ENCODE data around the gene CCDC57. TPM values are rescaled to one million over a fixed set of nuclear protein-coding genes. Genes with fewer than 3 reads are reported as not detected.
"Not testable (repeated sequence)": the region's sequence is repeated elsewhere in the genome, so short reads cannot be mapped to it uniquely, and the experiment has no call there.

Gene CCDC57
- total RNA-seq, 4 donors from 2014 or later, result 8.4 to 21.6 (median 16.4) TPM

DNA sequence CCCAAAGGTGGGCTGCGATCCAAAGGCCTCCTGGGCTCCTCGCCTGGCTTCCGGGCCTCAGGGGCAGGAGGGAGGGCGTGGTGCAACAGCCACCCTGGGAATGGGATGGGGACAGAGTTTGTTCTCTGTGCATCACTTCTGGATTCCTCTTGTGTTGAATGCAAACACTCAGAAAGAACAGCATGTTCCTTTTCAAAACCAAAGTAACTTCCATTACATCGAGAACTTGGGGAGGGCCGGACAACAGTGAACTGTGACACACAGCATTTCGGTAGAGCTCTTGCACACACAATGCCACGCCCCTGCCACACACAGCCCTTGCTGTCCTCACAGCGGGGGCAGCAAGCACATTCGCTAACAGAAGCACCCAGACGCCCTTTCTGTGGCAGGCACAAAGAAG lies 78.5 kb downstream of the CCDC57 start:
- 92% methylated on average over 11 of the region's 11 CpGs for WGBS
- TF ChIP-seq EP300 (IDR thresholded peaks at IDR 0.05), result no peak
- TF ChIP-seq, protein P1, sequence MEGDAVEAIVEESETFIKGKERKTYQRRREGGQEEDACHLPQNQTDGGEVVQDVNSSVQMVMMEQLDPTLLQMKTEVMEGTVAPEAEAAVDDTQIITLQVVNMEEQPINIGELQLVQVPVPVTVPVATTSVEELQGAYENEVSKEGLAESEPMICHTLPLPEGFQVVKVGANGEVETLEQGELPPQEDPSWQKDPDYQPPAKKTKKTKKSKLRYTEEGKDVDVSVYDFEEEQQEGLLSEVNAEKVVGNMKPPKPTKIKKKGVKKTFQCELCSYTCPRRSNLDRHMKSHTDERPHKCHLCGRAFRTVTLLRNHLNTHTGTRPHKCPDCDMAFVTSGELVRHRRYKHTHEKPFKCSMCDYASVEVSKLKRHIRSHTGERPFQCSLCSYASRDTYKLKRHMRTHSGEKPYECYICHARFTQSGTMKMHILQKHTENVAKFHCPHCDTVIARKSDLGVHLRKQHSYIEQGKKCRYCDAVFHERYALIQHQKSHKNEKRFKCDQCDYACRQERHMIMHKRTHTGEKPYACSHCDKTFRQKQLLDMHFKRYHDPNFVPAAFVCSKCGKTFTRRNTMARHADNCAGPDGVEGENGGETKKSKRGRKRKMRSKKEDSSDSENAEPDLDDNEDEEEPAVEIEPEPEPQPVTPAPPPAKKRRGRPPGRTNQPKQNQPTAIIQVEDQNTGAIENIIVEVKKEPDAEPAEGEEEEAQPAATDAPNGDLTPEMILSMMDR (IDR thresholded peaks at IDR 0.05), result no peak
- TF ChIP-seq POLR2A (IDR thresholded peaks at IDR 0.05; ENCODE audit: low read depth), result no peak
- TF ChIP-seq POLR2AphosphoS5 (IDR thresholded peaks at IDR 0.05), result no peak
- intact Hi-C loops (cut with DNase I), result no loop called here
- Histone ChIP-seq H3K4me1 (no peaks in the 10 kb centered on the region), H3K36me3 (peaks cover 0 to 7% (median 3%) of the 10 kb centered on the region in 4 donors), H3K4me3 (no peak overlapping the region), H3K27me3 (no peaks in the 10 kb centered on the region), H3K27ac (replicated peaks in 1 of 4) (no peak overlapping the region), H3K9me3 (no peaks in the 10 kb centered on the region)
- no peak for DNase-seq (ENCODE audit: extremely low spot score)

DNA sequence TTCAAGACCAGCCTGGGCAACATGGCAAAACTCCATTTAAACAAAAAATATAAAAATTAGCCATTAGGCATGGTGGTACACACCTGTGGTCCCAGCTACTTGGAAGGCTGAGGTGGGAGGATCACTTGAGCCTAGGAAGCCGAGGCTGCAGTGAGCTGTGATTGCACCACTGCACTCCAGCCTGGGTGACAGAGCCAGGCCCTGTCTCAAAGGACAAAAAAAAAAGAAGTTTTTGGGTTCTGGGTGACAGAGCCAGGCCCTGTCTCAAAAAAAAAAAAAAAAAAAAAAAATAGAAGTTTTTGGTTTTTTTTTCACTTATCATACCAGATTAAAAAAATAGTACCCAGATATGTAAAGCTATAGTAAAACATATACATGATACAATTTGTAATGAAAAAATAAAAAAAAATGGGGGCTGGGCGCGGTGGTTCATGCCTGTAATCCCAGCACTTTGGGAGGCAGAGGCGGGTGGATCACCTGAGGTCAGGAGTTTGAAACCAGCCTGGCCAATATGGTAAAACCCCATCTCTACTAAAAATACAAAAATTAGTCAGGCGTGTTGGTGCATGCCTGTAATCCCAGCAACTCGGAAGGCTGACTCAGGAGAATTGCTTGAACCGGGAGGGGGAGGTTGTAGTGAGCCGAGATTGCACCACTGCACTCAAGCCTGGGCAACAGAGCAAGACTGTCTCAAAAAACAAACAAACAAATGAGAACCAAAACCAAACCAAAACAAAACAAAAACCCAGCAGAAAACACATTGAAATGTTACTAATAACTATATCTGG lies 79.3 kb downstream of the CCDC57 start:
- H3K27me3 ChIP-seq; H3K4me3 ChIP-seq; H3K4me1 ChIP-seq; H3K9me3 ChIP-seq; H3K27ac ChIP-seq (replicated peaks in 1 of 4); DNase-seq (ENCODE audit: extremely low spot score); intact Hi-C loops (cut with DNase I); H3K36me3 ChIP-seq: not testable (repeated sequence)
- 89% methylated on average over 8 of the region's 8 CpGs for WGBS

DNA sequence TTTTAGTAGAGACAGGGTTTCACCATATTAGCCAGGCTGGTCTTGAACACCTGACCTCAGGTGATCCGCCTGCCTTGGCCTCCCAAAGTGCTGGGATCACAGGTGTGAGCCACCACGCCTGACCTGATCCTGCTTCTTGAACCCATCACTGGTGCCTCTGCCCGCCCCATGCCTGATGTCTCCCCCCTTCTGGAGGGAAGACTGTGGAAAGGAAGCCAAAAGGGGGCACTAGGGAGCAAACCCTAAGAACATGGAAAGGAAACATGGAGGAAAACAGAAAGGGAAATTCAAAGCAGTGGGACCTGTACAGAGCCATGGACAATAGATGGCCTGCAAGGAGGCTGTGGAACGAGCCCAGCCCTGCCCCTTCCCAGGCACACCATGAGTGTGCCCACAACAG lies 83.5 kb downstream of the CCDC57 start:
- WGBS, result 93% methylated on average over 4 of the region's 4 CpGs
- Histone ChIP-seq H3K9me3 (no peaks in the 10 kb centered on the region), H3K4me3 (no peak overlapping the region), H3K36me3 (peaks cover 4 to 34% (median 19%) of the 10 kb centered on the region in 4 donors), H3K27ac (replicated peaks in 1 of 4) (no peak overlapping the region), H3K4me1 (no peaks in the 10 kb centered on the region), H3K27me3 (no peaks in the 10 kb centered on the region)
- intact Hi-C loops (cut with DNase I), result no loop called here
- DNase-seq (ENCODE audit: extremely low spot score), result no peak
- TF ChIP-seq EP300 (IDR thresholded peaks at IDR 0.05) (no peak), POLR2AphosphoS5 (IDR thresholded peaks at IDR 0.05) (no peak), POLR2A (IDR thresholded peaks at IDR 0.05; ENCODE audit: low read depth) (no peak)
- TF ChIP-seq, protein P1 (IDR thresholded peaks at IDR 0.05), result no peak

DNA sequence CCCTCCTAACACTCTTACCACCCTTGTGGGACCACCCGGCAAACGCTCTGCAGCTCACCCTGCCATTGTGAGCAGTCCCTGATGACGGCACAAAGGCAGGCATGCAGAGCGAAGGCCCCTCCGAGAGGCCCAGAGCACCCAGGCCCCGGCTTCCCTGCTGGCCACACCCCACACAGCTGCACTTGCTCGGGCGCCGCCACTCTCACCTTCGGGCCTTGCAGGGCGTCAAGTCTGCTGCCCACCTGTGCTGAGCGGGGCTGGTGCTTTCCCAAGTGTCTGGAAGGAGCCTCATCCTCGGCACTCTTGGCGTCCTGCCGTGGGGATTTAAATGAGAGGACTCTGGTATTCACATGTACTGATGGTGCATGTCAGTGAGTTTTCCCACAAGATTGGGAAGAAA lies 84.4 kb downstream of the CCDC57 start:
- no peak for DNase-seq (ENCODE audit: extremely low spot score)
- 20% methylated on average over 1 of the region's 15 CpGs for WGBS
- intact Hi-C loops (cut with DNase I), result no loop called here
- H3K4me1 ChIP-seq, result no peaks in the 10 kb centered on the region
- TF ChIP-seq POLR2A (IDR thresholded peaks at IDR 0.05; ENCODE audit: low read depth), result no peak
- TF ChIP-seq POLR2AphosphoS5 (IDR thresholded peaks at IDR 0.05), result no peak
- TF ChIP-seq, protein P1 (IDR thresholded peaks at IDR 0.05), result no peak
- no peak for TF ChIP-seq EP300 (IDR thresholded peaks at IDR 0.05)
- H3K9me3 ChIP-seq, result no peaks in the 10 kb centered on the region
- H3K27ac ChIP-seq (replicated peaks in 1 of 4), result no peak overlapping the region
- peaks cover 4 to 36% (median 20%) of the 10 kb centered on the region in 4 donors for H3K36me3 ChIP-seq
- no peak overlapping the region for H3K4me3 ChIP-seq
- H3K27me3 ChIP-seq, result no peaks in the 10 kb centered on the region

DNA sequence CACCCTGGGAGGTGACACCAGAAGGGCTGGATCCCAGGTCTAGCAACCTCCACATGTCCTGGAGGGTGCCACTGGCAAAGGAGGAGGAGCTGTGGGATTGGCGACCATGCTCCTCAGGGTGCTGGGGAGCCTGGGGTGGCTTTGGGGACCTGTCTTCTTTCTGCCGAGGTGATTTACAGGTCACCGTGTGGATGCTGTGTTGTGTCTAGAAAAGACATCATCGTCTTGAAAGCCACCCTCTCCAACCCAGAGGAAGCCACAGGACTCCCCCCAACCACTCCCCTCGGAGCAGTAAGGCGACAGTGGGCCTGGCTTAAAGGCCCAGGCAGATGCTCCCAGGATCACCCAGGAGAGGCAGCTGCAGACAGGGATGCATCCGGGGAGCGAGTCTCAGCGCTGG lies 84.9 kb downstream of the CCDC57 start:
- TF ChIP-seq, protein P1 (IDR thresholded peaks at IDR 0.05), result no peak
- TF ChIP-seq POLR2A (IDR thresholded peaks at IDR 0.05; ENCODE audit: low read depth) (no peak), POLR2AphosphoS5 (IDR thresholded peaks at IDR 0.05) (no peak)
- H3K36me3 ChIP-seq, result peaks cover 4 to 37% (median 21%) of the 10 kb centered on the region in 4 donors
- intact Hi-C loops (cut with DNase I), result no loop called here
- H3K27me3 ChIP-seq, result no peaks in the 10 kb centered on the region
- WGBS, result 96% methylated on average over 4 of the region's 9 CpGs
- no peak overlapping the region for H3K27ac ChIP-seq (replicated peaks in 1 of 4)
- no peak for DNase-seq (ENCODE audit: extremely low spot score)
- no peaks in the 10 kb centered on the region for H3K9me3 ChIP-seq
- no peaks in the 10 kb centered on the region for H3K4me1 ChIP-seq
- no peak overlapping the region for H3K4me3 ChIP-seq

Measured in esophagus muscularis mucosa (tissue), 4 donors.